Measurements from ENCODE around the gene CANX. TPM values are rescaled to one million over a fixed set of nuclear protein-coding genes. Genes with fewer than 3 reads are reported as not detected.

CANX gene
- total and polyA plus RNA-seq, 2 of the 13 experiments (the other 11 are each of a cell fraction or from before 2014, with no cell fraction given): 477 to 680 TPM

DNA sequence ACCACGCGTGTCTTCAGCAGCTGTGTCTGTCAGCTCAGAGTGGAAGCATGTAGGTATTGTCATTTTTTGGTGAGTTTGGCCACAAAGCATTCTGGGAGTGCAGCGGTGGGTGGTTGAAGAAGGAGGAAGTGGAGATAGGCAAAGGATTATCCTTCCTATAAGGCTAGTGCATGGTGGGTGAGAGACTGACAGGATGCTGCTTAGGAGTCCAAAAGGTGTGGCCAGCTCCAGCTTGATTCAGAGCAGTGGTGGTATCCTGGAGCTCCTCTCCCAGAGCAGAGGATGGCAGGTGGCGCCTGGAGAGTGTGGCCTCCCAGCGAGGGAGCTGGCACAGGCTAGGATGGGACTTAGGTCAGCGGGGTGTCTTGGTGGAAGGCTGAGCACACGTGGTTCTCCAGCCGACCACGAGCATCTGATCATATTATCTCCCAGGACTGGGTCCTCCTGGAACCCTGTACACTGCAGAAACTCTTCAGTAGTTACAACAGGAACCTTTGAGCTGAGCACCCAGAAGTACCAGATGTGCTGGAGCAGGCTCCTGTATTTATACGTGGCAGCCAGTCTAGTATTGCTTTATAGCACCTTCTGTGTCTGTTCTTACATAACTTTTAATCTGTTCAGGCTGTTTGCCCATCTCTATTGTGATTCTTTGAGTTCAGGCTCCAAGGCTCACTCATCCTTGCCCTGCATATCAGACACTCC lies 63.5 kb downstream of the CANX start:
- BruUV-seq (replicated peaks): no TSS peak
- Histone ChIP-seq H3K4me3 (replicated peaks in 1 of 3; ENCODE audit: insufficient read depth in 1 of 3, low read depth in 2 of 3, low read length in 3 of 3) (peak overlapping the region in 1 of 3 experiments; percentile 25; a peak in 2 of 6 replicates), H3K27ac (ENCODE audit: extremely low read length, insufficient read depth, low read length) (peak overlapping the region; percentile 36), H4K20me1 (ENCODE audit: insufficient read depth, low read length) (peaks cover 34% of the 10 kb centered on the region), H3K9ac (ENCODE audit: insufficient read depth, low read depth, low read length) (0 out of 2 replicates have a peak overlapping the region, but pooled peaks have one; percentile 1), H2AFZ (ENCODE audit: low read length) (no peak overlapping the region), H3K9me3 (ENCODE audit: low read length) (no peaks in the 10 kb centered on the region), H3K27me3 (ENCODE audit: control insufficient read depth in 1 of 2, insufficient read depth in 2 of 2, low read length in 2 of 2) (no peaks in the 10 kb centered on the region), H3K79me2 (ENCODE audit: insufficient read depth, low read length) (peaks cover 68% of the 10 kb centered on the region), H3K4me1 (ENCODE audit: insufficient read depth, low read length) (peaks cover 29% of the 10 kb centered on the region), H3K36me3 (replicated peaks in 1 of 2; ENCODE audit: control insufficient read depth in 1 of 2, insufficient read depth in 2 of 2, low read length in 2 of 2) (peaks cover 15 to 31% of the 10 kb centered on the region in 2 experiments), H3K4me2 (ENCODE audit: low read depth, low read length) (peak overlapping the region; percentile 39)
- in situ Hi-C loops (cut with HindIII; ENCODE audit: extremely low pct_ligation_motif_present, low pct_unique_long_range_greater_than_20kb) (loop anchor here (25.0 kb wide), 1 partner anchor 325 kb away; no protein-coding TSS in a partner anchor), intact Hi-C loops (cut with micrococcal nuclease; ENCODE audit: unreplicated experiment) (loop anchor here (2.0 to 10.0 kb wide), 2 partner anchors 35 to 143 kb away; partner anchors contain the start of gene TBC1D9B)
- CTCF ChIA-PET (ENCODE audit: low intra/inter-chr PET ratio, low total read pairs): interaction anchor here (1.9 kb wide), 1 partner anchor 34 kb away, joined by 11 read pairs; no protein-coding TSS in a partner anchor
- DNase-seq (ENCODE audit: low spot score) (peak; percentile 9), FAIRE-seq (no peak), ATAC-seq (peak; percentile 78)
- 43% methylated on average over 4 of the region's 10 CpGs for WGBS (ENCODE audit: low lambda C conversion rate)
- POLR2A ChIA-PET: interaction anchor here (1.0 to 2.6 kb wide), 6 partner anchors 8 to 139 kb away, joined by 3 to 11 read pairs (median 6); partner anchors contain the start of genes HNRNPH1 and MAML1
- TF ChIP-seq SOX6 (IDR thresholded peaks at IDR 0.05): no peak
- TF ChIP-seq SOX6 (CRISPR knock-in tag; IDR thresholded peaks at IDR 0.05): 0 out of 2 replicates have a peak, but pooled peaks have one; percentile 1
- TF ChIP-seq HHEX (CRISPR knock-in tag; IDR thresholded peaks at IDR 0.05): no peak
- no peak for TF ChIP-seq ZSCAN12 (CRISPR knock-in tag; IDR thresholded peaks at IDR 0.05)
- TF ChIP-seq ZNF788 (CRISPR knock-in tag; IDR thresholded peaks at IDR 0.05; ENCODE audit: borderline replicate concordance): peak; percentile 21; the same call in 1 of the 2 replicates
- TF ChIP-seq, protein P1, sequence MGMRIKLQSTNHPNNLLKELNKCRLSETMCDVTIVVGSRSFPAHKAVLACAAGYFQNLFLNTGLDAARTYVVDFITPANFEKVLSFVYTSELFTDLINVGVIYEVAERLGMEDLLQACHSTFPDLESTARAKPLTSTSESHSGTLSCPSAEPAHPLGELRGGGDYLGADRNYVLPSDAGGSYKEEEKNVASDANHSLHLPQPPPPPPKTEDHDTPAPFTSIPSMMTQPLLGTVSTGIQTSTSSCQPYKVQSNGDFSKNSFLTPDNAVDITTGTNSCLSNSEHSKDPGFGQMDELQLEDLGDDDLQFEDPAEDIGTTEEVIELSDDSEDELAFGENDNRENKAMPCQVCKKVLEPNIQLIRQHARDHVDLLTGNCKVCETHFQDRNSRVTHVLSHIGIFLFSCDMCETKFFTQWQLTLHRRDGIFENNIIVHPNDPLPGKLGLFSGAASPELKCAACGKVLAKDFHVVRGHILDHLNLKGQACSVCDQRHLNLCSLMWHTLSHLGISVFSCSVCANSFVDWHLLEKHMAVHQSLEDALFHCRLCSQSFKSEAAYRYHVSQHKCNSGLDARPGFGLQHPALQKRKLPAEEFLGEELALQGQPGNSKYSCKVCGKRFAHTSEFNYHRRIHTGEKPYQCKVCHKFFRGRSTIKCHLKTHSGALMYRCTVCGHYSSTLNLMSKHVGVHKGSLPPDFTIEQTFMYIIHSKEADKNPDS (CRISPR knock-in tag; IDR thresholded peaks at IDR 0.05): no peak
- TF ChIP-seq, protein P2, sequence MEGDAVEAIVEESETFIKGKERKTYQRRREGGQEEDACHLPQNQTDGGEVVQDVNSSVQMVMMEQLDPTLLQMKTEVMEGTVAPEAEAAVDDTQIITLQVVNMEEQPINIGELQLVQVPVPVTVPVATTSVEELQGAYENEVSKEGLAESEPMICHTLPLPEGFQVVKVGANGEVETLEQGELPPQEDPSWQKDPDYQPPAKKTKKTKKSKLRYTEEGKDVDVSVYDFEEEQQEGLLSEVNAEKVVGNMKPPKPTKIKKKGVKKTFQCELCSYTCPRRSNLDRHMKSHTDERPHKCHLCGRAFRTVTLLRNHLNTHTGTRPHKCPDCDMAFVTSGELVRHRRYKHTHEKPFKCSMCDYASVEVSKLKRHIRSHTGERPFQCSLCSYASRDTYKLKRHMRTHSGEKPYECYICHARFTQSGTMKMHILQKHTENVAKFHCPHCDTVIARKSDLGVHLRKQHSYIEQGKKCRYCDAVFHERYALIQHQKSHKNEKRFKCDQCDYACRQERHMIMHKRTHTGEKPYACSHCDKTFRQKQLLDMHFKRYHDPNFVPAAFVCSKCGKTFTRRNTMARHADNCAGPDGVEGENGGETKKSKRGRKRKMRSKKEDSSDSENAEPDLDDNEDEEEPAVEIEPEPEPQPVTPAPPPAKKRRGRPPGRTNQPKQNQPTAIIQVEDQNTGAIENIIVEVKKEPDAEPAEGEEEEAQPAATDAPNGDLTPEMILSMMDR (CRISPR knock-in tag; IDR thresholded peaks at IDR 0.05): no peak
- TF ChIP-seq, protein P3, sequence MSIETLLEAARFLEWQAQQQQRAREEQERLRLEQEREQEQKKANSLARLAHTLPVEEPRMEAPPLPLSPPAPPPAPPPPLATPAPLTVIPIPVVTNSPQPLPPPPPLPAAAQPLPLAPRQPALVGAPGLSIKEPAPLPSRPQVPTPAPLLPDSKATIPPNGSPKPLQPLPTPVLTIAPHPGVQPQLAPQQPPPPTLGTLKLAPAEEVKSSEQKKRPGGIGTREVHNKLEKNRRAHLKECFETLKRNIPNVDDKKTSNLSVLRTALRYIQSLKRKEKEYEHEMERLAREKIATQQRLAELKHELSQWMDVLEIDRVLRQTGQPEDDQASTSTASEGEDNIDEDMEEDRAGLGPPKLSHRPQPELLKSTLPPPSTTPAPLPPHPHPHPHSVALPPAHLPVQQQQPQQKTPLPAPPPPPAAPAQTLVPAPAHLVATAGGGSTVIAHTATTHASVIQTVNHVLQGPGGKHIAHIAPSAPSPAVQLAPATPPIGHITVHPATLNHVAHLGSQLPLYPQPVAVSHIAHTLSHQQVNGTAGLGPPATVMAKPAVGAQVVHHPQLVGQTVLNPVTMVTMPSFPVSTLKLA (IDR thresholded peaks at IDR 0.05): peak; percentile 66
- TF ChIP-seq TRIM22 (IDR thresholded peaks at IDR 0.05): no peak
- no peak for TF ChIP-seq ARNTL (CRISPR knock-in tag; IDR thresholded peaks at IDR 0.05)
- no peak for TF ChIP-seq NR2F2 (IDR thresholded peaks at IDR 0.05; ENCODE audit: borderline replicate concordance, low read depth)
- TF ChIP-seq HMG20B (CRISPR knock-in tag; conservative IDR thresholded peaks at IDR 0.05): no peak
- TF ChIP-seq BCL6 (CRISPR knock-in tag; IDR thresholded peaks at IDR 0.05): no peak
- no peak for TF ChIP-seq NCOA1 (CRISPR knock-in tag; IDR thresholded peaks at IDR 0.05)
- TF ChIP-seq RARG (CRISPR knock-in tag; IDR thresholded peaks at IDR 0.05; ENCODE audit: low read depth): no peak

All from HepG2 (cell line).